ENCODE results near the gene SYT7.

SYT7 gene

DNA sequence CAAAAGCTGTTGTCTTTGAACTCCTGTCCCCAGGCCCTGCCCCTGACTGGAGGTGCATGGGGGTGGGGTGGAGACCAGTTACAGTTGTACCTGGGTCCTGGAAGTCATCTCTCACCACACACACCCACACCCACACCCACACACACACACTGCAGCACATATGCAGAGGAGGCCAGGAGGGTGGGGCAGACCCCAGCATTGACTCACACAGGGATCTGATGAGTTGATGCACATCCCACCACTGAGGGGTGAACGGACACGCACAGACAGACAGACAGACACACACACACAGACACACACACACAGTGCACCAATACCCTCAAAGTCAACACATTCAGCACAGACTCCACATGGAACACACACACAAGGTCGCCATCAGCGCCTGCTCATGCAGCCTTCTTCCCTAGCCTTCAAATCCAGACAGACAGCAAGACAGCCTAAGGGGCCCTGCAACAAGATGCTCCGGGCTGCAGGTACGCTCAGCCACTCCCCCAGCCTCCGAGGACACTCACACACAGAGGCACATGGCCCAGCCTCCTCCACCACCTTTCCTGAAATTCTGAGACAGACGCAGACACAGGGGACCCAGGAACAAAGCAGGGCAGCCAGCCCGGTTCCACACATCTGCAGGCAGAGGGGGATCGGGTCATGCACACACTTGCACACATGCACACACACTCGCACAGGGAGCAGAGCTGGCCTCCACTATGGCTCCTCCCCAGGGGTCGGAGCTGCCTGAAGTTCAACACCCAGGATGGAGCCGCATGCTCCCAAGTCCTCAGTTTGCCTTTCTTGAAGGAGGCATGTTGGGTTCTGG lies 26.5 kb downstream of the SYT7 start:
- no peak for DNase-seq (ENCODE audit: low read depth in 2 of 2)

DNA sequence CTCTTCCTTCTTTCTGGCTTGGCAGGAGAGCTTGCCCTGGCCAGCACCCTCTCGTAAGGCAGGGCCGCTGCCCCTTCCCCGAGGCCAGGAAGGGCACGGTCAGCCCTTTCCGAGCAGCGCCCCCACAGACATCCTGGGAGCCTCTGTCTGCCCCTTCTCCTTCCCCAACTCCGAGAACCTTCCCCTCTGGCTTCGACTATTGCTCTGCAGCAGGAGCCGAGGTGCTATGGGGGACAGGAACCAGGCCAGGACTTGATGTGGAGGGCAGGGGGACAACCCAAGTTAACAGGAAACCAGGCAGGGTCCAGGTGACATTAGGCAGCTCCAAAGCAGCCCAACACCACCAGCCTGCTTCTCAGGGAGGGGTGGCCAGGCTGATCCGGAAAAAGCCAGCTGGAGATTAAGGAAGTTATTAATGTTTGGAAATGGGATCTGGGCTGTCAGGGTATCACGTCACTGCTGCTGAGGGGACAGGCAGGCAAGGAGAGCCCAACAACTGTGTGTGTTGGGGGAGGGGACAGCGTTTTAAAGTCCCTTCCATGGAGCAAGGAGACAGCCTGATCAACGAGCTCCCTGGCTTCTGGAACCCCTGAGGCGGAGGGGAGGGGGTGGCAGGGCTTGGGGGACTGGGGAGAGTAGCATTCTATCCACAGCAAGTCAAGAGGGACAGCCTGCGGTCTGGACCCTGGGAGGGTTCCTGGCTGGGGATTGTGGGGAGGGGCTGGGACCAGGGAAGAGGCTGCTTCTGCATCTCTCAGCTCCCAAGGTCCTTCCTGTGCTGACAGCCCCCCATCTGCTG lies 27.3 kb downstream of the SYT7 start:
- no peak for DNase-seq (ENCODE audit: low read depth in 2 of 2)

DNA sequence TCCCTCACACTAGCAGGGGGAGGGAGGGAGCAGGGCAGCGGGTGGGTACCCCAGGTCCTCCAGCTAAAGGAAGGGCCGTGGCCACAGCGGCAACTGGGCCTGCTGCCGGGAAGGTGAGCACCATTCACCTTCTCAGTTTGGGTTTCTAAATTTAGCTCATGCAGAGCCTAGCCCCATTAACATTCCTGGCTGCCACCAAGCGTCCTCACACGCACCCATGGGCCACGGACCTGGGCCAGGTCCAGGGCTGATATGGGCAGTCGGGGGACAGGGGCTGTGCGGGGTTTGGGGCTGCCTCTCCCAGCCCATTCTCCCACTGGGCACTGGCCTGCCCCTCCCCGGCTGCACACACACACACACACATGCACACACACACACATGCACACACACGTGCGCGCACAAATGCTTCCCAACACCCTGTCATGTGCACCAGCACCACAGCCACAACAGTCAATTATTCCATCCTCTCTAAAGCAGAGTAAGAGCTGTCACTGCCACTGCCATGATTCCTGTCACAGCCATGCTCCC lies 28.7 kb downstream of the SYT7 start:
- no peak for DNase-seq (ENCODE audit: low read depth in 2 of 2)

DNA sequence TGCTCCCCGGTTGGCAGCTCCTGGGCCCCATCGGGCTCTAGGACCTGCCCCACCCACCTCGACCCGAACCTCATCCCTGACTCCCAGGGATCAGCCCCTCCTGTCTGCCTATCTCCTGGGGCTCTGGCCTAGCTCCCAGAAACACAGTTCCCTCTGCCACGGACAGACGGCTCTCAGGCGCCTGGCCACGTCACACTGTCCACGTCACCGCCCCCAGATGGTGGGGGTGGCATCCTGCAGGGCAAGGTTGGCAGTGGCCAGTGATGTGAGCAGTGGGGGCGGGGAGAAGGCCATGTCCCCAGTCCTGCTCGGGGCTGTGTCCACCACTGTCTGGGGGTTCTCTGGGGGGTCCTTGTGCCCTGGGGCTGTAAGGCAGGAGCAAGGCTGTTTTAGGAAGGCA lies 29.2 kb downstream of the SYT7 start:
- no peak for DNase-seq (ENCODE audit: low read depth in 2 of 2)

DNA sequence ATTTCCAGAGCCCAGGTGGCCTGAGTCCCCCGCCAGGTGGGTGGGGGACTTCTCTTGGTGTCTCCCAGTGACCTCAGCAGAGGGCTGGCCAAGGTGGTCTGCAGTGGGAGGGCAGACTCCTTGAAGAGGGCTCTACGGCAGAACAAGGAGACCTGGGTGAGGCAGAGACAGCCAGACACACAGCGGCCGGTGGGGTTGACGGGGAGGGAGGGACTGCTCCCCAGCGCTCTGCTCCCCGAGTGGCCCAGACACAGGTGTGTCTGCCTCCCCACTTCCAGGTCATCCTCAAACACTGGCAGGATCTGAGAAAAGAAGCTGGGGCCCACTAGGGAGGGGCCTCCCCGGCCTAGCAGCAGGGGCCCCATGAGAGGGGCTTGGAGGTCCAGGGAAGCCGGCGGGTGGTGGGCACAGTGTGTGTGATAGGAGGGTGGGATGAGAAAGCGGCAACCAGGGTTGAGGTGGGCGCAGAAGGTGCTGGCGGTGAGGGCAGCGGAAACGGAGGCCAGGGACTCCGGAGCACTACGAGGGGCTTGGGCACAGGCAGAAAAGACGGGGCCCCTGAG lies 30.1 kb downstream of the SYT7 start:
- DNase-seq (ENCODE audit: low read depth in 2 of 2), result no peak

DNA sequence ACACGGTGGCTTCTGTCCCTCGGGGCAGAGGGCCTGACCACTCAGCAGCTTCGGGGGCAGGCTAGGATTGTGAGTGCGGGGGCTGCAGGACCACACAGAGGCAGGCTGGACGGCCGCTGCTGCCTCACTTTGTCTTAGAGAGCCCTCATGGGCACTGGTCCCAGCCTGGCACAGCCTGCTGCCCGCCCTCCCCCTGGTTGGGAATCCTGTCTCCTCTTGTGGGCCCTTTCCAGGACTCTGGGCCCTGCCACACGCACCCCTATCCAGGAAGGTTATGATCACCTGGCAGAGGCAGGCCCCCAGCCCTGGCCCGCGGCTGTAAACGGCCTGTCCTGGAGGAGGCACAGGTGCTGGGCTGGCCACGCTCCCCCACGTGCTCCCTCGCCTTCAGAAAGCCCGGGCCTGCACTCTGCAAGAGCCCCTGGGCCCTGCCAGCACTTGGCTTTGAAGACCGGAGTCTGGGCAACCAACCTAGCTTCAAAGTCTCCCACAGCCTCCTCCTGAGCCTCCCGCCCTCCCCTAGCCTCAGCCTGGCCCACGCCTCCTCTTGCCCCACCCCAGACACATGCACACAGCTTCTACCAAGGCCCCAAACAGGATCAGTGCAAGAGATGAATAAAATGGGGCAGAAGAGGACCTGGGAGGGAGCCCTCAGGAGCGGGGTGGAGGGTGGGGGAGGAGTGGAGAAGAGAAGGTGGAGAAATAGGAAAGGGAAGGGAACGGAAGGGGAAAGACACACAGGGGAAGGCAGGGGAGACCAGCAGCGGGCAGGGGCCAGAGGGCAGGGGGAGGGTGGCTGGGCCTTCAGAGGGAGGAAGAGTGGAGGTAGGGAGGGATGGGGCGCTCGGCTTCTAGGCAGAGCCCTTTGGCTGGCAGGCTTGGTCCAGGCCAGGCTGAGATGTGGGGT lies 31.0 kb downstream of the SYT7 start:
- DNase-seq (ENCODE audit: low read depth in 2 of 2), result no peak

DNA sequence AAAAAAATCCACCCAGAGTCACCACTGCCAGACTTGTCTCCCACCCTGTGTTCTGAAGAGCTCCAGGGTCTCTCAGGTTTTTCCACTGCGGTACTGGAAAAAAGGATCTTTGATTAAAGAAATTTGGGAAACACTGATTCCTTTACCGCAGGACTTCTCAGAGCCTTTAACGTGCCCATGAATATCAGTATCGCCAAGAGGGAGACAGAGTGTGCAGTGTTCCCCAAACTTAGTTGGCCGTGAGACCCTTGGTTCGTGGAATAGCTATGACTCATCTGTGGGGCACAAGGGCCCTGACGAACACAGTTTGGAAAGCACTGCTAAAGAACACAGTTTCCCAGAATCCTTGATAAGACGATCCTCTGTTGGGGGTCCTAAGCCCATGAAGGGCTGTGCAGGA lies 31.7 kb downstream of the SYT7 start:
- DNase-seq (ENCODE audit: low read depth in 2 of 2), result no peak

DNA sequence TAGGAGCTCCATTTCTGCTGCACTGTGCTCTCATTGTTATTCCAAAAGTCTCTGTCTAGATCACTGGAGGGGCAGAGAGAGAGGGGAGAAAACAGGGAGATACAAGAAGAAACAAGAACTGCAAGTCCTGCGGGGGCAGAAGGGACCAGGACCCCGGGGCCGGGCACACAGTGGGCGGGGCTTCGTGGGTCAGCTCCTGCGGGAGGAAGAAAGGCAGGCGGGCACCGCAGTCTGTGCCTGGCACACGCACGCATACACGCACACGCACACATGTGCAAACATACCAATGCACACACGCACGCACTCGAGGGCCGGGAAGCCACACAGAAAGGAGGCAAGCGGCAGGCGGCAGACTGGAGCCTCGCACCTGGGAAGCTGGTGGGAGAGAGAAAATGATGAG lies 33.6 kb downstream of the SYT7 start:
- DNase-seq (ENCODE audit: low read depth in 2 of 2), result no peak

DNA sequence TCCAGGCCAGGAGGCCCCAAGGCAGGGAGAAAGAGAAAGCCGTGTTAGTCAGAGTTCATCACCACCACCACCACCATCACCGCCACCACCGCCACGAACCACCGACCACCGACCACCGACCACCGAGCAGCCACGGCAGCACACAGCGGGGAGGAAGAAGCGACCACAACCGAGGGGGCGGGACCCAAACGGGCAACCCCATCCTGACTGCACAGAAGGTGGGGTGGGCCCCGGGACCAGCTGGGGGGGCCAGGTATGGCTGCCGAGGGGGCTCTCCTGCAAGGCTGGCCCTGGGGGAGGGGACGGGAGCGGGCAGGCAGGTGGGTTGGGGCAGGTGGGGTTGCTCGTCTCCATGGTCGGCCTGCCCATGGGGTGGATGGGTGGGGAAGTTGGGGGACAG lies 34.2 kb downstream of the SYT7 start:
- DNase-seq (ENCODE audit: low read depth in 2 of 2), result no peak

DNA sequence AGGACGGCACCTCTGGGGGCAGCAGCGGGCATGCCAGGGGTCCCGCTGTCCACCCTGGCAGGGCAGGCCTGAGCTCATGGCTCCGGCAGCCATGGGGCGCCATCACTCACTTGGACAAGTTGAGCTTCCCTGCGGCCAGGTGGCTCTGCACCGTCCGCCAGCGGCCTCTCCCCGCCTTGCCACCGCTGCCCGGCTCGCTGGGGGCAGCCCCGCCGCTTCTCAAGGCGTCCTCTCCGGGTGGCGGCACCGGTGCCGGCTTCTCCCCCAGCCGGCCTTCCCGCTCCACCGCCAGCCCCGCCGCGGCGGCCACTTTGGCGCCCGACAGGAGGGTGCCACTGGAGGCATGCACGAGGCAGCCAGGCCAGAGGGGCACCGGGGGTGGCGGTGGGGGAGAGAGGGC lies 35.0 kb downstream of the SYT7 start:
- no peak for DNase-seq (ENCODE audit: low read depth in 2 of 2)

DNA sequence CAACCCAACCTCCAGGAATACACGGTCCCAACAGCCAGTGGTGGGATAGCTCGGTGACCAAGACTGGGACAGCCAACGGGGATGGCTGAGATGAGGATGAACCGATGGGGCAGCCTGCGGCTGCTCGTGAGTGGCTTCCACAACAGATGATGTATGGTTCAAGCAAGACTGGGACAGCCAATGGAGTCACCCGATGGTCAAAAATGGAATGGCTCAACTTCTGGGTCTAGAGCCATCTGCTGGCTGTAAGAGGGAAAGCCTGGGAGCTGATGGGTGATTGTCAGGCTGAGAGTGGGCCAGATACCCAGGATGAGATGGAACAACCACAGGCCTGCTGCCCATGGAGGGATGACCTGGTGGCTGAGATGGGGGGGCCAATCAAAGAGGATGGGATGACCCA lies 35.5 kb downstream of the SYT7 start:
- DNase-seq (ENCODE audit: low read depth in 2 of 2), result no peak

DNA sequence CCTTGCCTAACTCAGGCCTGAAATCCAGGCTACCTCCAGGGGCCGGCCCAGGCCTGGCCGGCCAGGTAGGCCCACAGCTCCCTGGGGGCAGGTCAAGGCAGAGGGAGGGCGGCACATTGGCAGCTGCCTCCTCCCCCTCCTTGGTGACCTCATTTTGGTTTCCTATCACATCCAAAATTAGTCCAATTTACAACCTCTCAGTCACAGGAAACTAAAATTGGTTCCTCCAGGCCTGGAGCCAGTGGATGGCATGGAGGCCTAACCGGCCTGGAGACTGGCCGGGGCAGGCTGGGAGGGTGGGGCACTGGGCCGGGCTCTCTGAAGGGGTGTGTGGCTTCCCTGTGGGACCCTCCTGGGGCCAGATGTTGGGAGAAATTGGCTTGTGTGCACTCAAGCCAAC lies 36.4 kb downstream of the SYT7 start:
- no peak for DNase-seq (ENCODE audit: low read depth in 2 of 2)

DNA sequence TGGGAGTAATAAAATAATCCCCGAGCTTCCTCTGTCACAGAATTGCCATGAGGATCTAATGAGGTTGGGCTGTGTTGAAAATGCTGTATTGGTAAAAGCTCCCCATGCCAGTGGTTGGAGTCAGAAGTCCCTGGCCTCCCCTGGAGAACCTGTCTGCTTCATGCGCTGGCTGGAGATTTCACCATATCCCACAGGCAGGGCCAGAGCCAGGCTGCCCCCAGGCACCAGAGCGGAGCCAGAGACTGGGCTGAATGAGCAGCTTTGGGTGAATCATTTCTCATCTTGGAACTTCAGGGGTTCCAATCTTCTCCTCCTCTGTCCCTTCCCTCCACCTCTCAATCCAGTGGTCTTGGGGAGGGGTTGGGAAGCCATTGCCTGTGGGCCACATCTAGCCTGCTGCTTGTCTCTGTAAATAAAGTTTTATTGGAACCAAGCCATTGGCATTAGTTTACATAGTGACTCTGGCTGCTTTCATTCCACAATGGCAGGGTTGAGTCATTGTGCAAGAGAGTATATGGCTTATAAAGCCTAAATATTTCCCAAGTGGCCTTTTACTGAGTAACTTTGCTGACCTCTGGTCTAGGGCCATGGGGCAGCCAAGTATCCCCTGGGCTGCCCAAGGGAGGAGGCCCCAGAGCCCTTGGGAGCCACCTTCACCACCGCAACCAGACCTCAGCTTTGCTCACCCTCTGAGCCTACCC lies 37.1 kb downstream of the SYT7 start:
- no peak for DNase-seq (ENCODE audit: low read depth in 2 of 2)

DNA sequence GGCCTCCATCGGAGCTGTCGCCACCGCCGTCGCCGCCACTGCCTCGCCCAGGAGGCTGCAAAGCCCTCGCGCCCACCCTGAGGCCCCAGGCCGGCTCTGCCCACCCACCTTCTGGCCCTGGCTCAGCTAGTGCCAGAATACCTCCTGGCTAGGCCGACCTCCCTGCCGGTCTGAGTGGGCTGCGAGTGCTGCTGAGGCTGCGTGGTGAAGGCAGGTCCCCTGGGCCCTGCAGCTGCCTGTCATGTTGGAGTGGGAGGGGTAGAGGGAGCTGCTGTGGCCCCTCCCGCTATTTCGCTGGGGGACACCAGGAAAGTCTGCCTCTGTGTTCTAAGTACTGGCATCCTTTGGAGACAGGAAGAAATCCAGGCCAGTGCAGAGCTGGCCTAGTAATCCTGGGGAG lies 38.2 kb downstream of the SYT7 start:
- DNase-seq (ENCODE audit: low read depth in 2 of 2), result no peak

DNA sequence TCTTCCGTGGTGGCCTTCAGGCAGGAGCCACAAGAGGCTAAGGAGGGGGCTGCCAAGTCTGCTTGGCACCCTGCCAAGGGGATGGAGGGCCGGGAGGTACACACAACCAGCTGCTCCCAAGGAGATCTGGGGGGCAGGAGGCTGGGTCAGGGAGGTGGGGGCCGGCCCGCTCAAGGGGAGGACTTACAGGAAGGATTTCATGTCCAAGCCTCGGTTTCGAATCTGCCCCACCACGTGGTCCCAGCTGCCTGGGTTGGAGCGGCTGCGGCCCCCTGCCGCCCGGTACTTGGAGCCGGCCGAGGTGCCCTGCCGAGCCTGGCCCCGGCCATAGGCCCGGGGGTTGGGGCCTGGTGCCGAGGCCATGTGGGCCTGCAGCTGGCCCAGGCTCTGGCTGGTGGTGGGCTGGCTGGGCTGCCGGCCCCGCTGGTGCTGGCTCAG lies 38.8 kb downstream of the SYT7 start:
- no peak for DNase-seq (ENCODE audit: low read depth in 2 of 2)

DNA sequence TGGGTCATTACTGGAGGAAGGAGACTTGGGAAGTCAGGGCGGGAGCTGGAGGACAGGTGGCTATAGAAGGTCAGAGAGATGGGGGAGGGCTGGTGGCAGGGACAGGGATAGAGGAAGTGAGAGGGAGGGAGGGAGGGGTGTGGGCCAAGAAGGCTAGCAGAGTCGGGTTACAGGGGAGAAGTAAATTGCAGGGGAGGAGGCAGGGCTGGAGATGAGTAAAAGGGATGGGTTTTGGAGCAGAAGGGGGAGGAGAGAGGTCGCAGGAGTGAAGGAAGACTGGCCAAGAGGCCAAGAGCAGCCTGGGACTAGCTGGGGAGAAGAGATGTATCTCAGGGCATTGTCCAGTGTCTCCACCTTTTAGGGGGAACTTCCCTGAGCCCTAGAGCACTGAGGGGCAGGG lies 39.3 kb downstream of the SYT7 start:
- no peak for DNase-seq (ENCODE audit: low read depth in 2 of 2)

DNA sequence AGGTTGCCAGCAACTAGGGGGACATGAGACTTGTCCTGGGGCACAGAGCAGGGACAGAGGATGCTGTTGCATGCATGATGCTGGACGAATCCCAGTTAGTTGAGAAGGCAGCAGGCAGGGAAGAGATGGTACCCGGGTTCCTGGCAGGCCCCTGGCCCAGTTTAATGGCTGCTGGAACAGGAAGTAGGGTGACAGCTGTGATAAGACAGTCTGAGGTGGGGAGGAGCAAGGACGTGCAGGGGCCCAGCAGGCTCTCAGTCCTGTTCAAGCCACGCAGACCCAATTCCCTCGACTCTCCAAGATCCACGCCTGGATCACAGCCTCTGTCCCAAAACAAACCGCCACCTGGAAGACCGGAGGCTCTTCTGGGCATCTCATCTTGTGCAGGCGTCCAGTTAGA lies 40.3 kb downstream of the SYT7 start:
- no peak for DNase-seq (ENCODE audit: low read depth in 2 of 2)

DNA sequence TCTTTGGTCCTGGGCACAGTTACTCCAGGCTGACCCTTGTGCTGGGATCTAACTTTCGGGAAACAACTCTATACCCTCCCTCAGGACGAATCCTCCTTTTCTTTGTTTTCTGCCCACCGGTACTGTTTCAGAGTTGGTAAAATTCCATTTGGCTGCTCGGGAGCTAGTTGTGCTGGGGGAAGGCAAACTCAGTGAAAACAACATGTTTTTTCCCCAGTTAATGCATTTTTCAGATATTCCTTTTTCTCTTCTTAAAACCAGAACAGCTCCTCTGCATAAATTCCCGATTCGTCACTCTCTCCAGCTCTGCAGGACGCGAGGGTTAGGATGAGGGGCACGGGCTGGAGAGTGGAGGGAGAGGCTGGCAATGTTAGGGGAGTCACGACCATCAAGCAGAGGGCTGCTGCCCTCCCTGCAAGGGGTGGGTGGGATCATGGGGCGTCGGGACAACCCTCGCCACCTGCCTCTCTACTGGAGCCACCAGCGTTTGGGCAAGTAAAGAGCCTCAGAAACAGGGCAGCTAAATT lies 41.0 kb downstream of the SYT7 start:
- no peak for DNase-seq (ENCODE audit: low read depth in 2 of 2)

DNA sequence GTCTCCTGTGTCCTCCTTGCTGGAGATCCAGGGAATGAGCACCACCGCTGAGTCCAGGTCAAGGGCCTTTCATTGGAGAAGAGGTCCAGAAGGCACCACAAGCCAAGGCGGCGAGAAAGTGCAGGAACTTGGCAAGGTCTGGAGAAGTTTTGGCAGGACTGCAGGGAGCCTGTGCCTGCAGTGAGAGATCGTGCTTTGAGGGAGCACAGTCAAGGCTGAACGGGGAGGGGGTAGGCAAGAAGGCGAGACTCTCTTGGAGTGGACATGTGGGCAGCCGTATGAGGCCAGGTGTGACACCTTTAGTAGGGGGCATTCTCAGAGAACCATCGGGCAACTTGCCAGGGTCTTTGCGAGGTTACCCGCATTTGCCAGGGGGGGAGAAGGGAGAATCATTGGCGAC lies 41.9 kb downstream of the SYT7 start:
- DNase-seq (ENCODE audit: low read depth in 2 of 2), result no peak

DNA sequence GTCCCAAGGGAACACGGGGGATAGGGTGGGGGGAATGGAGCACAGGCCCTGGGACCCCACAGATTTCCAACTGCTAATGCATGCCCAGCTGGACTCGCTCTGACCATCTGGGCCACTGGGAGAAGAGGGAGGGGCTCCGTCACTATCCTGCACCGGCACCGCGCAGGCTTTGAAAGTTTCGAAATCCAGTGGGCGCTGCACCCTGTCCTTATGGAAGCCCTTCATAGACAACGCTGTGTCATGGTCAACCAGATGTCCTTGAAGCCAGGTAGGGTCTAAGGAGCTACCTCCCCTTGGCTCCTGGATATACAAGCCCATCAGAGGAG lies 42.3 kb downstream of the SYT7 start:
- DNase-seq (ENCODE audit: low read depth in 2 of 2), result no peak

DNA sequence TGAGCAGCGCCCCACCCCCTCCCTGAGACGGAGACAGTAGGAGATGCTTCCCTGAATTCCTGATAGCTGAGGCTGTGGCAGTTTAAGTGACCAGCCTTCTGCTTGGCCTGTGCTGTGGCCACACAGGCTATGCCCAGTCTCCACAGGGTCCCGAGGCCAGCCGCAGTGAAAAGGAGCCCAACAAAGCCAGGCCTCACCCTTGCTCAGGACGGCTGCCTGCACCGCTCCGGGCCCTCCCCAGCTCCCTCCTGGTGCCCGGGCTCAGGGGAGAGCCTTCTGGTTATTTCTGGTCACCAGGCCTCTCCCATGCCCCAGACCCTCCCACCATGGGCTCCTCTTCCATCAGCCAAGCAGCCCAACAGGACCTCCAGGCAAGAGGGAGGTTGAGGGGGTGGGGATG lies 43.5 kb downstream of the SYT7 start:
- DNase-seq (ENCODE audit: low read depth in 2 of 2), result no peak

Data from stimulated activated CD8-positive, alpha-beta memory T cell treated with anti-CD3 and anti-CD28 coated beads, Interleukin-15, amount 100 ng/mL, for 48 hours (primary cell).